GM23338 (cell line): ENCODE measurements around the gene VAPB. TPM values are rescaled to one million over a fixed set of nuclear protein-coding genes. Genes with fewer than 3 reads are reported as not detected.

ENCODE experiments used
- ATAC-seq: fragments of 200-7000 bp; cut with Tn5 transposase; 3 replicates; pipeline ENCODE4 v1.9.1; 2020
- DNase-seq: peaks from one replicate; pipeline ENCODE4 v3.0.0-alpha.2; 2015; ENCODE audit warnings: low spot score
- H2AFZ ChIP-seq: fragments of 200-600 bp; sonication (generic); 2 replicates; pipeline ENCODE4 v1.8.0; 2016; ENCODE audit warnings: antibody characterized with exemption, mild to moderate bottlenecking, moderate library complexity
- H3F3A ChIP-seq: fragments of 200-600 bp; sonication (generic); replicated peaks from 2 replicates; pipeline ENCODE4 v1.8.0; 2017; ENCODE audit warnings: antibody characterized with exemption, mixed run types, low read depth
- H3K27ac ChIP-seq: fragments of 200-600 bp; sonication (generic); 2 replicates; pipeline ENCODE4 v1.6.1; 2016; ENCODE audit warnings: low read depth
- H3K27me3 ChIP-seq: fragments of 200-600 bp; sonication (generic); 2 replicates; pipeline ENCODE4 v1.8.0; 2016; ENCODE audit warnings: mild to moderate bottlenecking, mixed run types, moderate library complexity; ENCODE audit not compliant: insufficient read depth
- H3K36me3 ChIP-seq: fragments of 200-600 bp; sonication (generic); 2 replicates; pipeline ENCODE4 v1.8.0; 2016; ENCODE audit warnings: mild to moderate bottlenecking; ENCODE audit not compliant: insufficient read depth
- H3K4me1 ChIP-seq: fragments of 200-600 bp; sonication (generic); 2 replicates; pipeline ENCODE4 v1.8.0; 2016; ENCODE audit warnings: mild to moderate bottlenecking, moderate library complexity; ENCODE audit not compliant: insufficient read depth
- H3K4me2 ChIP-seq: fragments of 200-600 bp; sonication (generic); 2 replicates; pipeline ENCODE4 v1.7.1; 2017; ENCODE audit warnings: mixed run types
- H3K4me3 ChIP-seq: fragments of 200-600 bp; sonication (generic); 2 replicates; pipeline ENCODE4 v1.6.1; 2016; ENCODE audit warnings: mixed run types
- H3K79me2 ChIP-seq: fragments of 200-600 bp; sonication (generic); replicated peaks from 2 replicates; pipeline ENCODE4 v1.8.0; 2017; ENCODE audit warnings: mild to moderate bottlenecking; ENCODE audit not compliant: insufficient read depth
- H3K9me2 ChIP-seq: fragments of 200-600 bp; sonication (generic); 2 replicates; pipeline ENCODE4 v1.8.0; 2017; ENCODE audit not compliant: insufficient read depth
- H4K20me1 ChIP-seq: fragments of 200-600 bp; sonication (generic); replicated peaks from 2 replicates; pipeline ENCODE4 v1.8.0; 2017; ENCODE audit warnings: mild to moderate bottlenecking; ENCODE audit not compliant: insufficient read depth
- H3K27ac Mint-ChIP-seq: 2 replicates; pipeline ENCODE4 v1.8.0; 2020; ENCODE audit warnings: inconsistent platforms, mild to moderate bottlenecking, moderate library complexity, mixed read lengths
- H3K27me3 Mint-ChIP-seq: 3 replicates; pipeline ENCODE4 v1.8.0; 2022; ENCODE audit warnings: low read depth, mild to moderate bottlenecking, moderate library complexity, mixed read lengths, inconsistent platforms; ENCODE audit not compliant: insufficient read depth, poor library complexity
- H3K36me3 Mint-ChIP-seq: 3 replicates; pipeline ENCODE4 v1.8.0; 2021; ENCODE audit warnings: low read depth, mild to moderate bottlenecking, inconsistent platforms, moderate library complexity, mixed read lengths
- H3K4me1 Mint-ChIP-seq: 3 replicates; pipeline ENCODE4 v1.8.0; 2020; ENCODE audit warnings: mild to moderate bottlenecking, inconsistent platforms, mixed read lengths
- H3K4me3 Mint-ChIP-seq: 3 replicates; pipeline ENCODE4 v1.8.0; 2021; ENCODE audit warnings: moderate library complexity, mild to moderate bottlenecking, inconsistent platforms, mixed read lengths
- H3K9me3 Mint-ChIP-seq: 3 replicates; pipeline ENCODE4 v1.8.0; 2020; ENCODE audit warnings: moderate library complexity, mild to moderate bottlenecking, inconsistent platforms, mixed read lengths
- CREB1 ChIP-seq: fragments of 250-450 bp; sonication (Bioruptor Pico); IDR thresholded peaks from 2 replicates; pipeline ENCODE4 v1.5.0; 2020; ENCODE audit warnings: low read depth, mild to moderate bottlenecking, moderate library complexity
- EZH2 ChIP-seq: fragments of 200-600 bp; sonication (generic); IDR thresholded peaks from one replicate; pipeline ENCODE4 v1.8.0; 2017; ENCODE audit warnings: antibody characterized with exemption, mild to moderate bottlenecking, low read depth; ENCODE audit not compliant: unreplicated experiment
- EZH2phosphoT487 ChIP-seq: fragments of 200-600 bp; sonication (generic); IDR thresholded peaks from one replicate; pipeline ENCODE4 v1.8.1; 2018; ENCODE audit warnings: antibody characterized with exemption; ENCODE audit not compliant: unreplicated experiment
- JUNB ChIP-seq: IDR thresholded peaks from one replicate; pipeline ENCODE4 v1.6.1; 2016; ENCODE audit warnings: antibody characterized with exemption; ENCODE audit not compliant: unreplicated experiment
- NANOG ChIP-seq: IDR thresholded peaks from 2 replicates; pipeline ENCODE4 v1.6.1; 2016; ENCODE audit warnings: antibody characterized with exemption, borderline replicate concordance
- POLR2AphosphoS5 ChIP-seq: IDR thresholded peaks from 2 replicates; pipeline ENCODE4 v1.6.1; 2016; ENCODE audit warnings: antibody characterized with exemption, low read depth
- STAT1 ChIP-seq: IDR thresholded peaks from one replicate; pipeline ENCODE4 v1.6.1; 2016; ENCODE audit warnings: antibody characterized with exemption; ENCODE audit not compliant: unreplicated experiment
- ZNF114 ChIP-seq: fragments of 250-450 bp; sonication (Bioruptor Pico); IDR thresholded peaks from 2 replicates; pipeline ENCODE4 v1.5.0; 2020; ENCODE audit warnings: mild to moderate bottlenecking, moderate library complexity
- ZNF331 ChIP-seq: fragments of 250-450 bp; sonication (Bioruptor Pico); IDR thresholded peaks from 2 replicates; pipeline ENCODE4 v1.5.0; 2020; ENCODE audit warnings: low read depth, mild to moderate bottlenecking, moderate library complexity
- ZNF462 ChIP-seq: fragments of 250-450 bp; sonication (Bioruptor Pico); IDR thresholded peaks from 2 replicates; pipeline ENCODE4 v1.5.0; 2020; ENCODE audit warnings: mild to moderate bottlenecking, moderate library complexity
- polyA plus RNA-seq: library from polyadenylated mRNA; unstranded; fragments of >200 nt; fragmentation: Nextera tagmentation; extraction: Ambion mirVana; gene quantifications from 2 replicates; pipeline ENCODE4 v1.2.1, GENCODE V29; 2016
- total RNA-seq: library from RNA; depleted of rRNA; stranded (reverse); fragments of >200 nt; shearing (Covaris generic); gene quantifications from 2 replicates; pipeline ENCODE4 v1.2.3, GENCODE V29; 2014
- TF ChIP-seq, protein P1 (sequence below): IDR thresholded peaks from 2 replicates; pipeline ENCODE4 v1.6.1; 2016; ENCODE audit warnings: antibody characterized with exemption
- TF ChIP-seq, protein P2 (sequence below): IDR thresholded peaks from one replicate; pipeline ENCODE4 v1.6.1; 2018; ENCODE audit warnings: antibody characterized with exemption; ENCODE audit not compliant: unreplicated experiment
- TF ChIP-seq, protein P3 (sequence below), 2 experiments: fragments of 200-600 bp in 1 of 2; sonication (generic) in 1 of 2; conservative IDR thresholded peaks; 2 replicates each; pipeline versions ENCODE4 v1.5.1 to v1.6.1; 2016 to 2017; ENCODE audit warnings: antibody characterized with exemption in 2 of 2, low read depth in 2 of 2, mild to moderate bottlenecking in 2 of 2, moderate library complexity in 1 of 2

Gene VAPB
- total and polyA plus RNA-seq, 2 experiments from 2014 or later = 18.8 to 22.9 TPM

- Mint-ChIP-seq H3K27ac (no peak overlapping the region), H3K4me1 (peaks cover 19% of the 10 kb centered on the region), H3K9me3 (no peaks in the 10 kb centered on the region), H3K27me3 (peaks cover 1% of the 10 kb centered on the region), H3K36me3 (peaks cover 26% of the 10 kb centered on the region), H3K4me3 (no peak overlapping the region)
- Histone ChIP-seq H3K4me2 (no peak overlapping the region), H3K36me3 (no peaks in the 10 kb centered on the region), H3K9me2 (peaks cover 16% of the 10 kb centered on the region), H4K20me1 (no peaks in the 10 kb centered on the region), H2AFZ (no peak overlapping the region), H3K4me1 (peaks cover 20% of the 10 kb centered on the region), H3F3A (0 out of 2 replicates have a peak, but pooled peaks cover 3% of the 10 kb centered on the region), H3K79me2 (peaks cover 18% of the 10 kb centered on the region), H3K27ac (no peak overlapping the region), H3K4me3 (no peak overlapping the region), H3K27me3 (no peaks in the 10 kb centered on the region)
- TF ChIP-seq, protein P1, sequence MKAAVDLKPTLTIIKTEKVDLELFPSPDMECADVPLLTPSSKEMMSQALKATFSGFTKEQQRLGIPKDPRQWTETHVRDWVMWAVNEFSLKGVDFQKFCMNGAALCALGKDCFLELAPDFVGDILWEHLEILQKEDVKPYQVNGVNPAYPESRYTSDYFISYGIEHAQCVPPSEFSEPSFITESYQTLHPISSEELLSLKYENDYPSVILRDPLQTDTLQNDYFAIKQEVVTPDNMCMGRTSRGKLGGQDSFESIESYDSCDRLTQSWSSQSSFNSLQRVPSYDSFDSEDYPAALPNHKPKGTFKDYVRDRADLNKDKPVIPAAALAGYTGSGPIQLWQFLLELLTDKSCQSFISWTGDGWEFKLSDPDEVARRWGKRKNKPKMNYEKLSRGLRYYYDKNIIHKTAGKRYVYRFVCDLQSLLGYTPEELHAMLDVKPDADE = no peak
- TF ChIP-seq, protein P2, sequence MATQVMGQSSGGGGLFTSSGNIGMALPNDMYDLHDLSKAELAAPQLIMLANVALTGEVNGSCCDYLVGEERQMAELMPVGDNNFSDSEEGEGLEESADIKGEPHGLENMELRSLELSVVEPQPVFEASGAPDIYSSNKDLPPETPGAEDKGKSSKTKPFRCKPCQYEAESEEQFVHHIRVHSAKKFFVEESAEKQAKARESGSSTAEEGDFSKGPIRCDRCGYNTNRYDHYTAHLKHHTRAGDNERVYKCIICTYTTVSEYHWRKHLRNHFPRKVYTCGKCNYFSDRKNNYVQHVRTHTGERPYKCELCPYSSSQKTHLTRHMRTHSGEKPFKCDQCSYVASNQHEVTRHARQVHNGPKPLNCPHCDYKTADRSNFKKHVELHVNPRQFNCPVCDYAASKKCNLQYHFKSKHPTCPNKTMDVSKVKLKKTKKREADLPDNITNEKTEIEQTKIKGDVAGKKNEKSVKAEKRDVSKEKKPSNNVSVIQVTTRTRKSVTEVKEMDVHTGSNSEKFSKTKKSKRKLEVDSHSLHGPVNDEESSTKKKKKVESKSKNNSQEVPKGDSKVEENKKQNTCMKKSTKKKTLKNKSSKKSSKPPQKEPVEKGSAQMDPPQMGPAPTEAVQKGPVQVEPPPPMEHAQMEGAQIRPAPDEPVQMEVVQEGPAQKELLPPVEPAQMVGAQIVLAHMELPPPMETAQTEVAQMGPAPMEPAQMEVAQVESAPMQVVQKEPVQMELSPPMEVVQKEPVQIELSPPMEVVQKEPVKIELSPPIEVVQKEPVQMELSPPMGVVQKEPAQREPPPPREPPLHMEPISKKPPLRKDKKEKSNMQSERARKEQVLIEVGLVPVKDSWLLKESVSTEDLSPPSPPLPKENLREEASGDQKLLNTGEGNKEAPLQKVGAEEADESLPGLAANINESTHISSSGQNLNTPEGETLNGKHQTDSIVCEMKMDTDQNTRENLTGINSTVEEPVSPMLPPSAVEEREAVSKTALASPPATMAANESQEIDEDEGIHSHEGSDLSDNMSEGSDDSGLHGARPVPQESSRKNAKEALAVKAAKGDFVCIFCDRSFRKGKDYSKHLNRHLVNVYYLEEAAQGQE = no peak
- TF ChIP-seq JUNB (no peak), STAT1 (no peak), ZNF462 (CRISPR knock-in tag) (no peak), ZNF331 (no peak), NANOG (no peak), EZH2 (no peak), POLR2AphosphoS5 (no peak), ZNF114 (CRISPR knock-in tag) (no peak), EZH2phosphoT487 (no peak), CREB1 (CRISPR knock-in tag) (no peak)
- TF ChIP-seq, protein P3, sequence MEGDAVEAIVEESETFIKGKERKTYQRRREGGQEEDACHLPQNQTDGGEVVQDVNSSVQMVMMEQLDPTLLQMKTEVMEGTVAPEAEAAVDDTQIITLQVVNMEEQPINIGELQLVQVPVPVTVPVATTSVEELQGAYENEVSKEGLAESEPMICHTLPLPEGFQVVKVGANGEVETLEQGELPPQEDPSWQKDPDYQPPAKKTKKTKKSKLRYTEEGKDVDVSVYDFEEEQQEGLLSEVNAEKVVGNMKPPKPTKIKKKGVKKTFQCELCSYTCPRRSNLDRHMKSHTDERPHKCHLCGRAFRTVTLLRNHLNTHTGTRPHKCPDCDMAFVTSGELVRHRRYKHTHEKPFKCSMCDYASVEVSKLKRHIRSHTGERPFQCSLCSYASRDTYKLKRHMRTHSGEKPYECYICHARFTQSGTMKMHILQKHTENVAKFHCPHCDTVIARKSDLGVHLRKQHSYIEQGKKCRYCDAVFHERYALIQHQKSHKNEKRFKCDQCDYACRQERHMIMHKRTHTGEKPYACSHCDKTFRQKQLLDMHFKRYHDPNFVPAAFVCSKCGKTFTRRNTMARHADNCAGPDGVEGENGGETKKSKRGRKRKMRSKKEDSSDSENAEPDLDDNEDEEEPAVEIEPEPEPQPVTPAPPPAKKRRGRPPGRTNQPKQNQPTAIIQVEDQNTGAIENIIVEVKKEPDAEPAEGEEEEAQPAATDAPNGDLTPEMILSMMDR (conservative IDR thresholded peaks at IDR 0.05; ENCODE audit: low read depth in 2 of 2) = no peak
- no peak for DNase-seq
- ATAC-seq = no peak
Observed at GRCh38 chr20:58344741-58345140, 44.3 kb upstream of the VAPB start.
